PC-3 (cell line): Measurements from ENCODE around the gene ZNF280D. TPM values are rescaled to one million over a fixed set of nuclear protein-coding genes. Genes with fewer than 3 reads are reported as not detected.

Source experiments
- ATAC-seq: fragments of 200-7000 bp; cut with Tn5 transposase; 2 replicates; pipeline ENCODE4 v1.9.1; 2020; ENCODE audit warnings: mild to moderate bottlenecking, moderate library complexity
- BruUV-seq: library from RNA; stranded (reverse); fragments of 400-500 nt; replicated peaks from 2 replicates; lab custom pipeline; 2021; lab: Mats Ljungman, UMichigan
- CTCF ChIA-PET: fragments of 300-600 bp; sonication (Branson Sonifier 250); formaldehyde crosslinking; loops from one replicate; lab custom pipeline; 2022; ENCODE audit warnings: antibody characterized with exemption; lab: Charles Lee
- POLR2A ChIA-PET: fragments of 300-600 bp; sonication (Branson Sonifier 250); formaldehyde crosslinking; loops from one replicate; lab custom pipeline; 2022; ENCODE audit warnings: antibody characterized with exemption; ENCODE audit not compliant: unreplicated experiment; lab: Charles Lee
- DNase-seq: peaks from one replicate; pipeline ENCODE4 v3.0.0-alpha.2; 2015
- H2AFZ ChIP-seq: fragments of 300-600 bp; sonication (generic); 2 replicates; pipeline ENCODE4 v1.6.0; 2016; ENCODE audit warnings: antibody characterized with exemption, low read length
- H3F3A ChIP-seq: fragments of 300-600 bp; sonication (generic); one replicate; pipeline ENCODE4 v1.6.0; 2017; ENCODE audit warnings: antibody characterized with exemption, low read length, control low read depth, mild to moderate bottlenecking; ENCODE audit not compliant: unreplicated experiment
- H3K27ac ChIP-seq: fragments of 300-600 bp; sonication (generic); 2 replicates; pipeline ENCODE4 v1.5.1; 2016; ENCODE audit warnings: mild to moderate bottlenecking, low read length
- H3K27me3 ChIP-seq: fragments of 300-600 bp; sonication (generic); 2 replicates; pipeline ENCODE4 v1.6.1; 2016; ENCODE audit warnings: low read length, mixed read lengths
- H3K36me3 ChIP-seq: fragments of 300-600 bp; sonication (generic); 2 replicates; pipeline ENCODE4 v1.6.1; 2016; ENCODE audit warnings: low read depth, mixed run types, low read length, mixed read lengths
- H3K4me1 ChIP-seq: fragments of 300-600 bp; sonication (generic); 2 replicates; pipeline ENCODE4 v1.5.1; 2016; ENCODE audit warnings: low read length; ENCODE audit not compliant: insufficient read depth
- H3K4me2 ChIP-seq: fragments of 300-600 bp; sonication (generic); 2 replicates; pipeline ENCODE4 v1.6.0; 2016; ENCODE audit warnings: low read length
- H3K4me3 ChIP-seq: fragments of 300-600 bp; sonication (generic); 2 replicates; pipeline ENCODE4 v1.5.1; 2016; ENCODE audit warnings: mild to moderate bottlenecking, low read length, mixed read lengths
- H3K79me2 ChIP-seq: fragments of 300-600 bp; sonication (generic); 2 replicates; pipeline ENCODE4 v1.6.1; 2017; ENCODE audit warnings: low read length, mixed read lengths
- H3K9ac ChIP-seq: fragments of 300-600 bp; sonication (generic); 2 replicates; pipeline ENCODE4 v1.6.0; 2016; ENCODE audit warnings: mild to moderate bottlenecking, low read length
- H3K9me2 ChIP-seq: fragments of 300-600 bp; sonication (generic); replicated peaks from 2 replicates; pipeline ENCODE4 v1.6.1; 2016; ENCODE audit warnings: mixed run types, low read length, mixed read lengths
- H3K9me3 ChIP-seq: fragments of 300-600 bp; sonication (generic); 2 replicates; pipeline ENCODE4 v1.6.1; 2016; ENCODE audit warnings: low read length, mixed read lengths
- H4K20me1 ChIP-seq: fragments of 300-600 bp; sonication (generic); 2 replicates; pipeline ENCODE4 v1.6.1; 2016; ENCODE audit warnings: low read length, mixed read lengths
- EZH2 ChIP-seq: fragments of 300-600 bp; sonication (generic); IDR thresholded peaks from one replicate; pipeline ENCODE4 v1.6.1; 2017; ENCODE audit warnings: antibody characterized with exemption, mild to moderate bottlenecking, low read length; ENCODE audit not compliant: unreplicated experiment
- EZH2phosphoT487 ChIP-seq: fragments of 300-600 bp; sonication (generic); IDR thresholded peaks from 2 replicates; pipeline ENCODE4 v1.6.1; 2018; ENCODE audit warnings: mild to moderate bottlenecking, antibody characterized with exemption, low read length, borderline replicate concordance
- intact Hi-C: fragments of 100-400 bp; cut with micrococcal nuclease; formaldehyde crosslinking; loops from 2 replicates; pipeline ENCODE4 v1.9.0; 2023
- total RNA-seq: library from RNA; depleted of rRNA; stranded (reverse); fragments of >200 nt; gene quantifications from 2 replicates; pipeline ENCODE4 v1.2.3, GENCODE V29; 2014
- TF ChIP-seq, protein P1 (sequence below): fragments of 300-600 bp; sonication (generic); conservative IDR thresholded peaks from 2 replicates; pipeline ENCODE4 v1.5.1; 2017; ENCODE audit warnings: antibody characterized with exemption, low read depth, mild to moderate bottlenecking, low read length

The ZNF280D gene
- total RNA-seq, 1 experiment from 2014 or later = 7.4 TPM

DNA sequence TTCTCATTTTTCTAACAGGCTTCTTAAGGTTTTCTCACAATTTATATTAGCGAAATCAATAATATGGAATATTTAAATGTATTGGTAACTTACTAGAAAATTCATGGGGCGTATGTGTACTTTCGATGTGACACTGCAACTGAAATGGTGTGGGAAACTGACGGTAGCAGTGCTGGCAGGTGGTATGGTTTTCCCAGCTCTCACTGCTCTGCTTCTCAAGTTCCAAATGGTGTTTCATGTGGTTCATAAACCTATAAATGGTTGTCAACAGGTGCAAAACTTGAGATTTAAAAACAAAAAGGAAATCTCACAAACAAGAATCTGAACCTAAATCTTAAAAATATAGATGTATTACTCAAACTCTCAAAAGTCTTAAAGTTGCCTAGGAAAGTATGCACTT is 54.7 kb downstream of the ZNF280D start:
- H3K9ac ChIP-seq = no peak overlapping the region
- H3K27ac ChIP-seq = no peak overlapping the region
- no peaks in the 10 kb centered on the region for H3F3A ChIP-seq
- H3K9me2 ChIP-seq = no peaks in the 10 kb centered on the region
- TF ChIP-seq EZH2 (no peak), EZH2phosphoT487 (no peak)
- TF ChIP-seq, protein P1, sequence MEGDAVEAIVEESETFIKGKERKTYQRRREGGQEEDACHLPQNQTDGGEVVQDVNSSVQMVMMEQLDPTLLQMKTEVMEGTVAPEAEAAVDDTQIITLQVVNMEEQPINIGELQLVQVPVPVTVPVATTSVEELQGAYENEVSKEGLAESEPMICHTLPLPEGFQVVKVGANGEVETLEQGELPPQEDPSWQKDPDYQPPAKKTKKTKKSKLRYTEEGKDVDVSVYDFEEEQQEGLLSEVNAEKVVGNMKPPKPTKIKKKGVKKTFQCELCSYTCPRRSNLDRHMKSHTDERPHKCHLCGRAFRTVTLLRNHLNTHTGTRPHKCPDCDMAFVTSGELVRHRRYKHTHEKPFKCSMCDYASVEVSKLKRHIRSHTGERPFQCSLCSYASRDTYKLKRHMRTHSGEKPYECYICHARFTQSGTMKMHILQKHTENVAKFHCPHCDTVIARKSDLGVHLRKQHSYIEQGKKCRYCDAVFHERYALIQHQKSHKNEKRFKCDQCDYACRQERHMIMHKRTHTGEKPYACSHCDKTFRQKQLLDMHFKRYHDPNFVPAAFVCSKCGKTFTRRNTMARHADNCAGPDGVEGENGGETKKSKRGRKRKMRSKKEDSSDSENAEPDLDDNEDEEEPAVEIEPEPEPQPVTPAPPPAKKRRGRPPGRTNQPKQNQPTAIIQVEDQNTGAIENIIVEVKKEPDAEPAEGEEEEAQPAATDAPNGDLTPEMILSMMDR = no peak
- H3K36me3 ChIP-seq = no peaks in the 10 kb centered on the region
- no peak overlapping the region for H3K4me3 ChIP-seq
- no peak for ATAC-seq
- CTCF ChIA-PET = no interaction called here
- no peak for DNase-seq
- no TSS peak for BruUV-seq
- no peaks in the 10 kb centered on the region for H3K79me2 ChIP-seq
- H4K20me1 ChIP-seq = no peaks in the 10 kb centered on the region
- POLR2A ChIA-PET = no interaction called here
- H3K27me3 ChIP-seq = no peaks in the 10 kb centered on the region
- no peak overlapping the region for H3K4me2 ChIP-seq
- no peak overlapping the region for H2AFZ ChIP-seq
- intact Hi-C loops = no loop called here
- H3K9me3 ChIP-seq = no peaks in the 10 kb centered on the region
- H3K4me1 ChIP-seq = no peaks in the 10 kb centered on the region

- Histone ChIP-seq H4K20me1 (no peaks in the 10 kb centered on the region), H3K79me2 (no peaks in the 10 kb centered on the region), H3K27me3 (no peaks in the 10 kb centered on the region), H3K9me2 (no peaks in the 10 kb centered on the region), H3K4me3 (no peak overlapping the region), H3K4me2 (no peak overlapping the region), H3F3A (no peaks in the 10 kb centered on the region), H3K36me3 (no peaks in the 10 kb centered on the region), H3K27ac (no peak overlapping the region), H3K9ac (no peak overlapping the region), H2AFZ (no peak overlapping the region), H3K4me1 (no peaks in the 10 kb centered on the region), H3K9me3 (no peaks in the 10 kb centered on the region)
- ChIA-PET CTCF (no interaction called here), POLR2A (no interaction called here)
- TF ChIP-seq EZH2phosphoT487 (no peak), EZH2 (no peak)
- TF ChIP-seq, protein P1 = no peak
- no TSS peak for BruUV-seq
- intact Hi-C loops = no loop called here
- DNase-seq (no peak), ATAC-seq (no peak)
These were observed 56.0 kb downstream of the ZNF280D start for GRCh38 chr15:56677271-56677670.

DNA sequence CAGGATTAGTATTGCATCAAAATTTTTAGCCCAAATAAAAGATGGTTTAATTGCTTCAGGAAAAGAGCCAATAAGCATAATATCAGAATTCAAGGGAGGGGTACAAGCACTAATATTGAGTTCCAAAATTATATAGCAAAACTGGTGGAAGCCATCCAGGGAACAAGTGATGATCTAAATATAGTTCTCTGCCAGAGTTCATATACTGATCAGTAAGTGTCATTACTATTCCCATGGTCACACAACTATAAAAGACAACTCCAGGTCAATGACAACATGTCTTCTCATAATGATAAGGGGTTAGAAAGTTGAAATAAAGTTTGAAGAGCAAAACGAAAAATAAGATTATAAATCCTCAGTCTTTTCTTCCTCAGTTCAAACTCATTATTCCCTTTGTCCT is 57.4 kb downstream of the ZNF280D start:
- Histone ChIP-seq H2AFZ (no peak overlapping the region), H3K9me2 (no peaks in the 10 kb centered on the region), H3K27ac (no peak overlapping the region), H3K79me2 (no peaks in the 10 kb centered on the region), H3K4me2 (no peak overlapping the region), H3F3A (no peaks in the 10 kb centered on the region), H3K9ac (no peak overlapping the region), H3K4me1 (no peaks in the 10 kb centered on the region), H4K20me1 (no peaks in the 10 kb centered on the region), H3K36me3 (no peaks in the 10 kb centered on the region), H3K27me3 (no peaks in the 10 kb centered on the region), H3K4me3 (no peak overlapping the region), H3K9me3 (no peaks in the 10 kb centered on the region)
- DNase-seq (no peak), ATAC-seq (no peak)
- BruUV-seq = no TSS peak
- CTCF ChIA-PET = no interaction called here
- POLR2A ChIA-PET = no interaction called here
- intact Hi-C loops = no loop called here
- TF ChIP-seq, protein P1 = no peak
- TF ChIP-seq EZH2phosphoT487 = no peak
- TF ChIP-seq EZH2 = no peak
